Astrocyte of the cerebellum (primary cell): ENCODE data around the gene FBXO11.
"Not testable (repeated sequence)": the region's sequence is repeated elsewhere in the genome, so short reads cannot be mapped to it uniquely, and the experiment has no call there.

Experiments used
- DNase-seq: peaks from one replicate; pipeline ENCODE4 v3.0.0-alpha.2; 2011; ENCODE audit warnings: low read depth
- H3K4me3 ChIP-seq: 2 replicates; pipeline ENCODE4 v1.5.1; 2011; ENCODE audit warnings: mild to moderate bottlenecking, low read depth, low read length, moderate library complexity
- in situ Hi-C: cut with HindIII; loops from 2 replicates; pipeline ENCODE4 v1.10.0; 2017; ENCODE audit warnings: low sequenced_read_pairs
- TF ChIP-seq, protein P1 (sequence below): IDR thresholded peaks from 2 replicates; pipeline ENCODE4 v1.5.1; 2012; ENCODE audit warnings: low read length, low read depth, moderate library complexity, mild to moderate bottlenecking; ENCODE audit errors: missing control alignments

FBXO11 gene

DNA sequence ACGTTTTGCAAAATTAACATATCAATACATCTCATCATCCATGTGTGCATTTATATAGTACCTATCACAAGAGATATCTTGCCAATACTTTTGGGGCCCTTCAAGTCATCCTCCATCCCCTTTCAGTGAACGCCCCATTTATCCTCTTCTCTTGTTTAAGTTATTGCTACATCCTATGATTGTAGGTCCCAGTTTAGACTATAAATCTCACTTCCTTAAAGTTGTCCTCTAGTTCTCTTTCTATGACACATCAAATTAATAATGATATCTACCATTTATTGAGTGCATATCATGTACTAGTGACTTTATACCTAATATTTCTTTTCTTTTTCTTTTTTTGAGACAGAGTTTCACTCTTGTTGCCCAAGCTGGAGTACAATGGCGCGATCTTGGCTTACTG lies 28.8 kb upstream of the FBXO11 start:
- in situ Hi-C loops: no loop called here
- TF ChIP-seq, protein P1, sequence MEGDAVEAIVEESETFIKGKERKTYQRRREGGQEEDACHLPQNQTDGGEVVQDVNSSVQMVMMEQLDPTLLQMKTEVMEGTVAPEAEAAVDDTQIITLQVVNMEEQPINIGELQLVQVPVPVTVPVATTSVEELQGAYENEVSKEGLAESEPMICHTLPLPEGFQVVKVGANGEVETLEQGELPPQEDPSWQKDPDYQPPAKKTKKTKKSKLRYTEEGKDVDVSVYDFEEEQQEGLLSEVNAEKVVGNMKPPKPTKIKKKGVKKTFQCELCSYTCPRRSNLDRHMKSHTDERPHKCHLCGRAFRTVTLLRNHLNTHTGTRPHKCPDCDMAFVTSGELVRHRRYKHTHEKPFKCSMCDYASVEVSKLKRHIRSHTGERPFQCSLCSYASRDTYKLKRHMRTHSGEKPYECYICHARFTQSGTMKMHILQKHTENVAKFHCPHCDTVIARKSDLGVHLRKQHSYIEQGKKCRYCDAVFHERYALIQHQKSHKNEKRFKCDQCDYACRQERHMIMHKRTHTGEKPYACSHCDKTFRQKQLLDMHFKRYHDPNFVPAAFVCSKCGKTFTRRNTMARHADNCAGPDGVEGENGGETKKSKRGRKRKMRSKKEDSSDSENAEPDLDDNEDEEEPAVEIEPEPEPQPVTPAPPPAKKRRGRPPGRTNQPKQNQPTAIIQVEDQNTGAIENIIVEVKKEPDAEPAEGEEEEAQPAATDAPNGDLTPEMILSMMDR: no peak
- no peak for DNase-seq
- H3K4me3 ChIP-seq: no peak overlapping the region

DNA sequence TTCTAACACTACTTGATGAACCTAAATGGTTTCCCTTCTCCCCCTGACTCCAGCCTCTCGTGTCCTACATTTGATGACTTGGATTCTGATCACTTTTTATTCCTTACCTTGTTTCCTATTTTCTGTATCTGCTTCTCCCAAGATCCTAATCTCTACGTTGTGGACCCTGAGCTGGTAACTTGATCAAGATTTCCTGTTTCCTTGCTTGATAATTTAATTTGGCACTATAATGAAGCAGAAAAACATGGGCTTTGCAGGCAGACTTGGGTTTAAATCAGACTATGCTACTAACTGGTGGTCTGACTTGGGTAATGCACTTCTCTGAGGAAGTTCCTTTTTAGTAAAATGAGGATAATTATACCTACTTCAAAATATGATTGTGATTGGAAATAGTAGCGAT lies 11.7 kb upstream of the FBXO11 start:
- no peak overlapping the region for H3K4me3 ChIP-seq
- in situ Hi-C loops: no loop called here
- TF ChIP-seq, protein P1: no peak
- no peak for DNase-seq

DNA sequence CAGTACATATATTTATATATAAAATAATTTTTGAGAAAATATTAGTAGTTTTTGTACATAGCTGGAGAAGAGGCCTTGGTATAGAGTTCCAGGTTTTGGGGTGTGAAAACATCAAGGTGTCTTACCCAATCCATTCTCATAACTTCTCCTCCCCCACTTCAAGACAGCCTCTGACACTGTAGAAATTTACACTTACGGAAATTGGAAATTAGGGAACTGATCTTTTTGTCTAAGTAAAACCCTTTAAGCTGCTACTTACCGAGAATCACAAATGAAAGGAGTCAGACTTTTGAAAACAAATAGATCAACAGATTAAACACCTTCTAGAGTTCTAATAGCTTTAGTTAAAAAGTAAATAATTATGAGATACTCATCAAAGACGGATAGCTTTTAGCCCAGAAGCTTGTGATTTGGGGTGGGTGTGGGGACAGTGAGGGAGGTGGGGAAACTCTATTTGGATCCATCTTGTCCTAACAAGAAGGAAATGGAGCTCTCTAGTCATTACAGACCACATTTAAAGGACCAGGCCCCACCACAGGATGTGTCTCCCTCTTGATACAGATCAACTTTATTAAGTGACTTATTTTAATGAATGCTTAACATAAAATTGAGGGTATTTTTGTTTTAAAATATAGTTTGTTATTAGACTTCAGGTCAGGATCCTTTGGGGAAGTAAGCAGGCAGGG lies 11.1 kb upstream of the FBXO11 start:
- in situ Hi-C loops: no loop called here
- TF ChIP-seq, protein P1: no peak

DNA sequence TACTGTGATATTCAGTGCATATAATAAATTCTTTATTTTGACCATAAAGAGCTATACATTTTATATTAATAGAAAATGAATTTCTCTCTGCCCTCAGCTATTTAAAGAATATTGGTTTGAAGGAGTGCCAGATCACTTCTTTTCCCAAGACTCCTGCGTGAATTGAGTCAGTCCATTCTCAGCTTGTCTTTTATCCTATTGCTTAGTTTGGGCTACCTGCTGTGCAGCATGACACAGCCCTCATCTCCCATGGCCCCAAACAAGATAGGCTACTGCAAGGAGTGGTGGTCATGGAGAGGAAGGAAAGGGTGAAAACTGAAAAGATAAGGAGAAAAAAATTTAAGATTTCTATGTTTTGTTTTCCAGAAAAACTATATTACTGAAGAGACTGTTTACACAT lies 10.1 kb upstream of the FBXO11 start:
- in situ Hi-C loops: no loop called here
- no peak overlapping the region for H3K4me3 ChIP-seq
- no peak for DNase-seq
- TF ChIP-seq, protein P1: no peak

More for the DNA sequence above, 11.1 kb upstream of the FBXO11 start:
- no peak overlapping the region for H3K4me3 ChIP-seq
- DNase-seq: no peak

DNA sequence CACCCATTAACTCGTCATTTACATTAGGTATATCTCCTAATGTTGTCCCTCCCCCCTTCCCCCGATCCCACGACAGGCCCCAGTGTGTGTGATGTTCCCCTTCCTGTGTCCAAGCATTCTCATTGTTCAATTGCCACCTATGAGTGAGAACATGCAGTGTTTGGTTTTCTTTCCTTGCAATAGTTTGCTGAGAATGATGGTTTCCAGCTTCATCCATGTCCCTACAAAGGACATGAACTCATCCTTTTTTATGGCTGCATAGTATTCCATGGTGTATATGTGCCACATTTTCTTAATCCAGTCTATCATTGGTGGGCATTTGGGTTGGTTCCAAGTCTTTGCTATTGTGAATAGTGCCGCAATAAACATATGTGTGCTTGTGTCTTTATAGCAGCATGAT lies 4.4 kb upstream of the FBXO11 start:
- in situ Hi-C loops, H3K4me3 ChIP-seq, DNase-seq: not testable (repeated sequence)

DNA sequence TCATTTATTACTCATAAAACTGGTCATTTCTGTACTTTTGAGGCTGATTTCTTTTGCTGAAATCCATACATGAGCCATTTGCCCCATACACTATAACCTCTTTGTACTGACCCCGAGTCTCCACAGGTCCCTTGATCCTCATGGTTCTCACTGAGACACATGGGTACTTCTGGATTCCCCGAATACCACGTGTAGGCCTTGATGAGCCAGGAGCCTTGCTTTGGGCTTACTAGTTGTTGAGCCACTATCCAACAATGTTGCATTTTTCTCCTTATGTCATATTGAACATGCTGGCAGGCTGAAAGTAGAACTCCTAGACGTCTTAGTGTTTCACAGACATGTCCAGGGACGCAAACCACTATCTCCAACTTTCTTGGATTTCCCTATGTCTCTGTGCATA lies 2.4 kb upstream of the FBXO11 start:
- no peak overlapping the region for H3K4me3 ChIP-seq
- no peak for DNase-seq
- in situ Hi-C loops: no loop called here
- TF ChIP-seq, protein P1: no peak

DNA sequence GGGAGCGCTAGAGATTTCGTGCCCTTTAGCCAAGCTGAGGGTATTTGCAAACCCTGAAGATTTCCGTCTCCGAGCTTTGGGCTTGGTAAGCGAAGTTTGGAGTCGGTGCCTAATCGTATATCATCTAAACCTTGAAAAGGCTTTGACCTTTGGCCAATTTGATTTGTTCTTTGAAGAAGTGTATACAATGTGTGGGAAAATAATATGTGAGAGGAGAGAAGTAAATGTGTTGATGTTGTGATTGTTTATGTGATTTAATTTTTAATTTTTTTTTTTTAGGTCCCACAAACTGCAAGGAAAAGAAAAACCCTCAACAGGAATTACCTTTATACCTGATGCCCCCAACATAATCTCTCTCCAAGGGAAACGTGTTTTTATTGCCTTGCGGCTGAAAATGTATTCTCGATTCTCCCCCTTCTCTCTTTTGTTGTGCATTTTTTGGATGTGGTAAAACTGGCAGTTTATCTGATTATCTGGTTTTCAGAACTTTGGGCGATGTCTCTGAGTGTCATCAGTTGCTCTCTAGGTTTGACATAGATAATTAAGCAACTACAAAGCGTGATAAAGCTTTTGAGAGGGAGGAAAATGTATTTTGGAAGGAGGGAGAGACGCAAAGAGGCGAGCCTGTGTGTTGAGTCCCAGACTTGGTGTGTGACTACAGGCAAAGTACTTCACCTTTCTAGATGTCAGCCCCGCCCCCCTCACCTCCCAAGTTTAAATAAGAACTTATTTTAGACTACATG lies 912 bp upstream of the FBXO11 start:
- TF ChIP-seq, protein P1: no peak
- DNase-seq: no peak
- peak overlapping the region; percentile 95 for H3K4me3 ChIP-seq
- in situ Hi-C loops: no loop called here
